ENCODE measurements around the gene ATXN7L2. TPM values are rescaled to one million over a fixed set of nuclear protein-coding genes. Genes with fewer than 3 reads are reported as not detected.

Gene ATXN7L2
- total RNA-seq, 1 experiment from 2014 or later: 17.3 TPM

DNA sequence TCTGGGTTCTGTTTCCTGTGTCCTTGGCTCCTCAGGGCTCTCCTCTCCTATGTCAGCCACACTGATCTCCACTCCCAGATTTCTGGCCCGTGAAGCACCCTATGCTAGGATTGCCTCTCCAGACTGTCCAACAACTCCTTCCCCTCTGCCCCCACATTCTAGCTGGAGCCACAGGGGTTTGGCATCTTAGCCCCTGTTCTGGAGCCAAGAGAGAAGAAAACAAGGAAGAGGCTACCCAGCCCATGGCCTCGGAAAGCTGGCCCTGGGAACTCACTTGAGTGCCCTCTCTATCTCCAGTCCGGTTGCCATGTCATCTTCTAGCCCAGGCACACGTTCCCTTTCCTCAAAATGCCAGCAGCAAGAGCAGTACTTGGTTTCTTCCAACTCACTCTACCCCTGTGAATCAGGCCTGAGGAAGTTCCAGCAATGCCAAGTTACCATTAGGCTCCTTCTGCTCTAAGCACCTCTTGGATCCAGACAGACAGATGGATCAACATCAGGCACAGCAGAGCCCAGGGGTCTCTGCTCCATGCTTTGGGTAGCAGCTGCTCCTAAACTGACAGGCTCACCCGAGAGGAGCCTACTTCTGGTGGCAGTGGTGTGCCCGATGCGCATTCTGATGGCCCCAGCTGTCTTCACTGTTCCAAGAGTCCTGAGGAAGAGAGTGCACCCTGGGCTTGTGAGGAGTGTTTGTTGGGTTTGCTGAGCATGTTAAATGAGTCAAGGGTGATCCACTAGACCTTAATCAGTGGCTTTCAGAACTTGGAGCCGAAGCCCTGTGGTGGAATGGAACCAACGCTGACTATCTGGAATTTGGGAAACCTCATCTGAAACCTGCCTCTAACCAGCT lies 44.4 kb downstream of the ATXN7L2 start:
- Histone ChIP-seq H2BK20ac (ENCODE audit: low read depth, low read length, poor library complexity, severe bottlenecking) (no peak overlapping the region), H2AK5ac (ENCODE audit: insufficient read length, low read length) (no peak overlapping the region), H4K20me1 (ENCODE audit: control insufficient read depth, insufficient read depth, insufficient read length) (no peaks in the 10 kb centered on the region), H2BK12ac (ENCODE audit: insufficient read length, low read depth, low read length) (no peak overlapping the region), H2BK5ac (ENCODE audit: insufficient read length, low read length) (no peak overlapping the region), H2BK15ac (ENCODE audit: low read depth, low read length) (no peak overlapping the region), H3K56ac (ENCODE audit: insufficient read length, low read depth, low read length) (no peak overlapping the region), H3K27me3 (ENCODE audit: insufficient read depth, low read length) (no peaks in the 10 kb centered on the region), H3K4me2 (ENCODE audit: insufficient read depth, insufficient read length, low read length) (no peak overlapping the region), H3K23me2 (ENCODE audit: insufficient read length, low read depth, low read length, poor library complexity, severe bottlenecking) (peaks cover 4% of the 10 kb centered on the region), H2BK120ac (ENCODE audit: low read depth, low read length, poor library complexity, severe bottlenecking) (no peak overlapping the region), H3K9ac (ENCODE audit: extremely low read depth, insufficient read length, low read length) (no peak overlapping the region), H3K79me1 (ENCODE audit: insufficient read depth, low read depth, low read length, poor library complexity, severe bottlenecking) (no peaks in the 10 kb centered on the region), H3K4ac (ENCODE audit: low read depth, low read length) (no peak overlapping the region), H3K79me2 (ENCODE audit: insufficient read depth, low read length) (no peaks in the 10 kb centered on the region), H4K5ac (ENCODE audit: insufficient read length, low read depth, low read length) (no peak overlapping the region), H3T11ph (ENCODE audit: low read length) (no peak overlapping the region), H3K14ac (ENCODE audit: insufficient read depth, low read length) (no peak overlapping the region), H4K91ac (ENCODE audit: insufficient read length, low read depth, low read length) (no peak overlapping the region), H2AFZ (ENCODE audit: low read length) (no peak overlapping the region), H3K23ac (ENCODE audit: insufficient read length, low read depth, low read length) (no peak overlapping the region), H3K9me3 (ENCODE audit: control insufficient read depth, low read depth, low read length) (no peaks in the 10 kb centered on the region), H3K18ac (ENCODE audit: insufficient read length, low read depth, low read length) (no peak overlapping the region), H3K4me1 (ENCODE audit: insufficient read depth, low read length) (no peaks in the 10 kb centered on the region), H3K27ac (ENCODE audit: insufficient read length, low read depth, low read length) (no peak overlapping the region), H4K8ac (replicated peaks; ENCODE audit: insufficient read length, low read depth, low read length) (no peak overlapping the region)
- DNase-seq: no peak
- Mint-ChIP-seq H3K4me3 (no peak overlapping the region), H3K36me3 (ENCODE audit: insufficient read depth in 1 of 3, low read depth in 3 of 3) (no peaks in the 10 kb centered on the region), H3K4me1 (peaks cover 4 to 8% of the 10 kb centered on the region in 2 experiments), H3K27me3 (ENCODE audit: low read depth) (peaks cover 20% of the 10 kb centered on the region), H3K27ac (no peak overlapping the region; a peak in 1 of 7 replicates), H3K9me3 (no peaks in the 10 kb centered on the region; a peak in 1 of 5 replicates)
- WGBS (ENCODE audit: extremely low coverage, insufficient read length, low lambda C conversion rate): no CpG with 5 or more reads among the region's 9 CpGs
- TF ChIP-seq, protein P1, sequence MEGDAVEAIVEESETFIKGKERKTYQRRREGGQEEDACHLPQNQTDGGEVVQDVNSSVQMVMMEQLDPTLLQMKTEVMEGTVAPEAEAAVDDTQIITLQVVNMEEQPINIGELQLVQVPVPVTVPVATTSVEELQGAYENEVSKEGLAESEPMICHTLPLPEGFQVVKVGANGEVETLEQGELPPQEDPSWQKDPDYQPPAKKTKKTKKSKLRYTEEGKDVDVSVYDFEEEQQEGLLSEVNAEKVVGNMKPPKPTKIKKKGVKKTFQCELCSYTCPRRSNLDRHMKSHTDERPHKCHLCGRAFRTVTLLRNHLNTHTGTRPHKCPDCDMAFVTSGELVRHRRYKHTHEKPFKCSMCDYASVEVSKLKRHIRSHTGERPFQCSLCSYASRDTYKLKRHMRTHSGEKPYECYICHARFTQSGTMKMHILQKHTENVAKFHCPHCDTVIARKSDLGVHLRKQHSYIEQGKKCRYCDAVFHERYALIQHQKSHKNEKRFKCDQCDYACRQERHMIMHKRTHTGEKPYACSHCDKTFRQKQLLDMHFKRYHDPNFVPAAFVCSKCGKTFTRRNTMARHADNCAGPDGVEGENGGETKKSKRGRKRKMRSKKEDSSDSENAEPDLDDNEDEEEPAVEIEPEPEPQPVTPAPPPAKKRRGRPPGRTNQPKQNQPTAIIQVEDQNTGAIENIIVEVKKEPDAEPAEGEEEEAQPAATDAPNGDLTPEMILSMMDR (conservative IDR thresholded peaks at IDR 0.05): no peak

All from H9 (cell line).